ENCODE data around the gene PTPN14. TPM values are rescaled to one million over a fixed set of nuclear protein-coding genes. Genes with fewer than 3 reads are reported as not detected.

The PTPN14 gene
- total and polyA plus RNA-seq, 2 experiments from 2014 or later: 18.7 to 70.2 TPM

DNA sequence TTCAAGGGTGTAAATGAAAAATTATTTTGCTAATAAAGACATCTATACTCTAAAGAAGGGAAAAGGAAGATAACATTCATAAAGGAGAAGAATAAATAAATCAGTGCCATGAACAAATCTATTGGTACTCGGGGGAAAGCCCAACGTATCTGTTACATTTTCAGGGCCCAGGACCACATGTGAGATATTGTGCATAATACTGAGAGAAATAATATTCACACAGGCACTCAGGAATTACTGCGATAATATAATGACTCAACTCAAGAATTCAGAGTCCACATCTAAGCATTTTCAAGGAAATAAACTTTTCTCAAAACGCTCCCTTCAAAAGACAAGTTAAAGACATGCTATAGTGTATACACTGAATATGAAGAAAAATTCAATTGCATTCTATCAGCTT, 161.7 kb downstream of the PTPN14 start:
- TF ChIP-seq NANOG (IDR thresholded peaks at IDR 0.05; ENCODE audit: borderline replicate concordance) (no peak), ETS1 (IDR thresholded peaks at IDR 0.05) (no peak)
- DNase-seq (ENCODE audit: low spot score): no peak
- no peaks in the 10 kb centered on the region; the same call in 1 of the 2 replicates for H4K20me1 ChIP-seq (replicated peaks; ENCODE audit: insufficient read depth)
- no peaks in the 10 kb centered on the region; the same call in 1 of the 2 replicates for H3F3A ChIP-seq (replicated peaks; ENCODE audit: low read depth)
- H3K79me2 ChIP-seq (replicated peaks; ENCODE audit: insufficient read depth): no peaks in the 10 kb centered on the region
- H3K27me3 Mint-ChIP-seq (ENCODE audit: insufficient read depth, low read depth, poor library complexity): no peaks in the 10 kb centered on the region
- H3K27ac ChIP-seq (ENCODE audit: low read depth): no peak overlapping the region
- 0 out of 2 replicates have a peak overlapping the region, but pooled peaks have one; percentile 37 for H3K27ac Mint-ChIP-seq
- H3K4me2 ChIP-seq: no peak overlapping the region
- no peak overlapping the region for H3K4me3 ChIP-seq
- H3K9me3 Mint-ChIP-seq: no peaks in the 10 kb centered on the region
- H2AFZ ChIP-seq: no peak overlapping the region
- ATAC-seq: no peak
- H3K4me1 ChIP-seq (ENCODE audit: insufficient read depth): peaks cover 4% of the 10 kb centered on the region; the same call in 1 of the 2 replicates
- H3K36me3 ChIP-seq (ENCODE audit: insufficient read depth): peaks cover 12% of the 10 kb centered on the region
- H3K27me3 ChIP-seq (ENCODE audit: insufficient read depth): no peaks in the 10 kb centered on the region
- H3K9me2 ChIP-seq (ENCODE audit: insufficient read depth): no peaks in the 10 kb centered on the region
- peaks cover 13% of the 10 kb centered on the region for H3K4me1 Mint-ChIP-seq
- peaks cover 24% of the 10 kb centered on the region for H3K36me3 Mint-ChIP-seq (ENCODE audit: low read depth)
- no peak overlapping the region for H3K4me3 Mint-ChIP-seq

- Histone ChIP-seq H3K4me3 (no peak overlapping the region), H3K4me2 (no peak overlapping the region), H3K9me2 (ENCODE audit: insufficient read depth) (no peaks in the 10 kb centered on the region), H3K79me2 (replicated peaks; ENCODE audit: insufficient read depth) (no peaks in the 10 kb centered on the region), H3K4me1 (ENCODE audit: insufficient read depth) (peaks cover 4% of the 10 kb centered on the region; the same call in 1 of the 2 replicates), H4K20me1 (replicated peaks; ENCODE audit: insufficient read depth) (no peaks in the 10 kb centered on the region; the same call in 1 of the 2 replicates), H3K36me3 (ENCODE audit: insufficient read depth) (peaks cover 12% of the 10 kb centered on the region; the same call in 1 of the 2 replicates), H3K27ac (ENCODE audit: low read depth) (no peak overlapping the region; the same call in 1 of the 2 replicates), H3K27me3 (ENCODE audit: insufficient read depth) (no peaks in the 10 kb centered on the region), H3F3A (replicated peaks; ENCODE audit: low read depth) (no peaks in the 10 kb centered on the region; the same call in 1 of the 2 replicates), H2AFZ (no peak overlapping the region)
- no peak overlapping the region for H3K27ac Mint-ChIP-seq
- H3K27me3 Mint-ChIP-seq (ENCODE audit: insufficient read depth, low read depth, poor library complexity): no peaks in the 10 kb centered on the region
- DNase-seq (ENCODE audit: low spot score) (no peak), ATAC-seq (no peak)
- no peaks in the 10 kb centered on the region for H3K9me3 Mint-ChIP-seq
- H3K4me1 Mint-ChIP-seq: peaks cover 13% of the 10 kb centered on the region
- H3K36me3 Mint-ChIP-seq (ENCODE audit: low read depth): peaks cover 32% of the 10 kb centered on the region
- no peak overlapping the region for H3K4me3 Mint-ChIP-seq
- TF ChIP-seq STAT1 (IDR thresholded peaks at IDR 0.05; ENCODE audit: unreplicated experiment): no peak
- no peak for TF ChIP-seq JUNB (IDR thresholded peaks at IDR 0.05; ENCODE audit: unreplicated experiment)
- no peak for TF ChIP-seq POLR2AphosphoS5 (IDR thresholded peaks at IDR 0.05; ENCODE audit: low read depth)
- no peak for TF ChIP-seq ETS1 (IDR thresholded peaks at IDR 0.05)
- TF ChIP-seq ZNF331 (CRISPR knock-in tag; IDR thresholded peaks at IDR 0.05; ENCODE audit: low read depth): no peak
- no peak for TF ChIP-seq ZNF462 (CRISPR knock-in tag; IDR thresholded peaks at IDR 0.05)
- TF ChIP-seq EZH2 (IDR thresholded peaks at IDR 0.05; ENCODE audit: low read depth, unreplicated experiment): no peak
- no peak for TF ChIP-seq EZH2phosphoT487 (IDR thresholded peaks at IDR 0.05; ENCODE audit: unreplicated experiment)
Measured at GRCh38 chr1:214386747-214387146, 164.7 kb downstream of the PTPN14 start.

Measured in GM23338 (cell line).